Esophagus squamous epithelium (tissue), 4 donors: Measurements from ENCODE around the gene TBXAS1.
A peak's percentile ranks its signal among the peaks of the same experiment; 100 is the strongest.

Experiments
- POLR2A ChIP-seq, 4 donors: fragments of 450-650 bp; IDR thresholded peaks; one replicate each; pipeline ENCODE4 v1.6.1; 2017; ENCODE audit warnings: antibody characterized with exemption in 4 of 4, mild to moderate bottlenecking in 4 of 4, moderate library complexity in 3 of 4
- TF ChIP-seq, protein P1 (sequence below), 6 experiments: fragments of 450-650 bp in 4 of 6; fragments of 200-600 bp in 2 of 6; sonication (generic) in 2 of 6; IDR thresholded peaks; one replicate each; pipeline ENCODE4 v1.5.1; 2016 to 2019; ENCODE audit warnings: antibody characterized with exemption in 6 of 6, mild to moderate bottlenecking in 4 of 6, moderate library complexity in 4 of 6

DNA sequence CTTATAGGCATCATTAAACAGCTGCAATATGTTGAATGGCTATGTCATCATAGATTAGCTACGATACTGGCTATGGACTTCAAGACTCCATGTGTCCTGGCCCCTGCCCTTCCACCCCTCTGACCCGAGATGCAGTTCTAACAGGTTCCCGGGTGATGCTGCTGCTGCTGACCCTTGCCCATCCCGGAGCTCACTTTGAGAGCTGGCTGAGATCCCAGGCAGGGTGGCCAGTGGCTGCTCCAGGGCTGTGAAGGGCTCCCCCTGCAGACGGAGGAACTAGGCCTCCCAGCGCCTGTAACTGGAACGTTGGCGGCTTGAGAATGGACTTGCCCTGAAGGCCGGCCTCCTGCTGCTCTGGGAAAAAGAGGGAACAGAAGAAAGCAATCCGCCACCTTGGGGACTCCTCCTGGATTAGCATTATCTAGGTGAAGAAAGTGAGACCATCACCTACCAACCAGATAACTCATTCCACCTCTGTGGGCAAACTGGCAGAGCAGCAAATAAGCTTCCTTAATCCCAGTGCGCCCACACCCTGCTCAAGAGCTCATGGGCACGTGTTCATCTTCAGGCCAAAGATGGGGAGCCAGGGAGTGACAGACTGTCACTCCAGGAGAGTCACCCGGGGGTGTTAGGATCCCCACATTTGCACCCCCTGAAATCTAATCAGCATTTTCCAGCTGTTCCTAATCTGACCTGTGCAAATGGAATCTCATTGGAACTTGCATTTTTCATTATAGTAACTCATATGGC is 176.9 kb downstream of the TBXAS1 start:
- TF ChIP-seq, protein P1, sequence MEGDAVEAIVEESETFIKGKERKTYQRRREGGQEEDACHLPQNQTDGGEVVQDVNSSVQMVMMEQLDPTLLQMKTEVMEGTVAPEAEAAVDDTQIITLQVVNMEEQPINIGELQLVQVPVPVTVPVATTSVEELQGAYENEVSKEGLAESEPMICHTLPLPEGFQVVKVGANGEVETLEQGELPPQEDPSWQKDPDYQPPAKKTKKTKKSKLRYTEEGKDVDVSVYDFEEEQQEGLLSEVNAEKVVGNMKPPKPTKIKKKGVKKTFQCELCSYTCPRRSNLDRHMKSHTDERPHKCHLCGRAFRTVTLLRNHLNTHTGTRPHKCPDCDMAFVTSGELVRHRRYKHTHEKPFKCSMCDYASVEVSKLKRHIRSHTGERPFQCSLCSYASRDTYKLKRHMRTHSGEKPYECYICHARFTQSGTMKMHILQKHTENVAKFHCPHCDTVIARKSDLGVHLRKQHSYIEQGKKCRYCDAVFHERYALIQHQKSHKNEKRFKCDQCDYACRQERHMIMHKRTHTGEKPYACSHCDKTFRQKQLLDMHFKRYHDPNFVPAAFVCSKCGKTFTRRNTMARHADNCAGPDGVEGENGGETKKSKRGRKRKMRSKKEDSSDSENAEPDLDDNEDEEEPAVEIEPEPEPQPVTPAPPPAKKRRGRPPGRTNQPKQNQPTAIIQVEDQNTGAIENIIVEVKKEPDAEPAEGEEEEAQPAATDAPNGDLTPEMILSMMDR (IDR thresholded peaks at IDR 0.05) = peak in 1 of 6 experiments; percentile 33
- TF ChIP-seq POLR2A (IDR thresholded peaks at IDR 0.05) = no peak
